Activated CD8-positive, alpha-beta memory T cell treated with anti-CD3 and anti-CD28 coated beads for 48 hours (primary cell): ENCODE measurements around the gene MAMDC2.
A peak's percentile ranks its signal among the peaks of the same experiment; 100 is the strongest.

Source experiments
- DNase-seq, 3 experiments: peaks; one replicate each; pipeline ENCODE4 v3.0.0-alpha.2; 2020; ENCODE audit warnings: low read depth in 2 of 3, low spot score in 2 of 3

MAMDC2 gene

DNA sequence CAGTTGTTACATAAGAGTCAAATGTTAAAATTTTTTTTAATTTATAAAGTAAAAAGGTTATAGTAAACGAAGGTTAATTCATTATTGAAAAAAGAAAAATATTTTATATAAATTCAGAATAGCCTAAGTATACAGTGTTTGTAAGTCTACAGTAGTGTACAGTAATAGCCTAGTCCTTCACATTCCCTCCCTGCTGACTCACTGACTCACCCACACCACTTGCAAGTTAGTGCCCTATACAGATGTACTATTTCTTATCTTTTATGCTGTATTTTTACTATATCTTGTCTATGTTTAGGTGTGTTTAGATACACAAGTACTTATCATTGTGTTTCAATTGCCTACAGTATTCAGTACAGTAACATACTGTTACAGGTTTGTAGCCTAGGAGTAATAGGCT lies 57.6 kb downstream of the MAMDC2 start:
- no peak for DNase-seq

DNA sequence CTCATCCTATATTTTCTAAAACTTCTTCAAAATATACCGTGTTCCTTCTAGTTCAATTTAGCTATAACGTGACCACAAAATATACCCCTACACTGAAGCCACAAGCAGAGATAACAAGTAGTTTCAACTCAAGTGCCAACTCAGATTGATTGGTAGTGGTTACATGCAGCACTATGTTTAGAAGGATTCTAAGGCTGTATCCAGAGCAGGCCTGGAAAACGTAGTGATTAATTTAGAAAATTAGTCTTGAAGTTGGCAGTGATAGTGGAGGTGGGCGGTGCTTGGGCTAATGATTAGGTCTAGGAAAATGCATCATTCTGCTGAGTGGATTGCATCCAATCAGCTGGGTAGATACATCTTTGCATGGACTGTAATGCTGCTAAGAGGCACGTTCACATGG lies 61.5 kb downstream of the MAMDC2 start:
- DNase-seq: no peak

DNA sequence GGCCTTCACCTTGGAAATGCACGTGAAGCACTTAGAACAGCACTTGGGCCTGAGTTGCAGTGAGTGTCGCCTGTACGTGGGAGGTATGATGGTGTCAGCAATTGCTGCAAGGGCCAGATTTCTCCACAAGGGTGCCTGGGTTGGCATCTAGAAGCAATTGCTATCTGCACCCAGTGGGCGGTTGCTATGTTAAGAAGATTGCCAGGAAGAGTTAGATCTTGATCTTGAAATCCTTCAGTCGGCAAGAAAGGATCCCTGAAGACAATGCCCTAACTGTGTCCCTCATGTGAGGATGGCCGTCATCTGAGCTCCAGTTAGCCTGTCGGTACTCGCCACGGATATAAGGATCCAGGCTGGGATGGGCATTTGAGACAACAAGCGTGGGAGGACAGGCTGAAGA lies 62.9 kb downstream of the MAMDC2 start:
- no peak for DNase-seq

GRCh38 chr9:70107558-70107957 lies 63.9 kb downstream of the MAMDC2 start:
- no peak for DNase-seq

DNA sequence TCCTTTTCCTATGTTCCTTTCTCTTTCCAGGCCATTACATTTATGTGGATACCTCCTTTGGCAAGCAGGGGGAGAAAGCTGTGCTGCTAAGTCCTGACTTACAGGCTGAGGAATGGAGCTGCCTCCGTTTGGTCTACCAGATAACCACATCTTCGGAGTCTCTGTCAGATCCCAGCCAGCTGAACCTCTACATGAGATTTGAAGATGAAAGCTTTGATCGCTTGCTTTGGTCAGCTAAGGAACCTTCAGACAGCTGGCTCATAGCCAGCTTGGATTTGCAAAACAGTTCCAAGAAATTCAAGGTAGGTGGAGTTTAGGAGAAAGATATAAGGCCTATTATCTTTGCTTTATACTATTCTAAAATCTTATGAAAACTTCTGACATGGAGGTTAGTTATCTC lies 64.5 kb downstream of the MAMDC2 start:
- no peak for DNase-seq

- no peak for DNase-seq
Measured at GRCh38 chr9:70110194-70111041, 66.8 kb downstream of the MAMDC2 start.

DNA sequence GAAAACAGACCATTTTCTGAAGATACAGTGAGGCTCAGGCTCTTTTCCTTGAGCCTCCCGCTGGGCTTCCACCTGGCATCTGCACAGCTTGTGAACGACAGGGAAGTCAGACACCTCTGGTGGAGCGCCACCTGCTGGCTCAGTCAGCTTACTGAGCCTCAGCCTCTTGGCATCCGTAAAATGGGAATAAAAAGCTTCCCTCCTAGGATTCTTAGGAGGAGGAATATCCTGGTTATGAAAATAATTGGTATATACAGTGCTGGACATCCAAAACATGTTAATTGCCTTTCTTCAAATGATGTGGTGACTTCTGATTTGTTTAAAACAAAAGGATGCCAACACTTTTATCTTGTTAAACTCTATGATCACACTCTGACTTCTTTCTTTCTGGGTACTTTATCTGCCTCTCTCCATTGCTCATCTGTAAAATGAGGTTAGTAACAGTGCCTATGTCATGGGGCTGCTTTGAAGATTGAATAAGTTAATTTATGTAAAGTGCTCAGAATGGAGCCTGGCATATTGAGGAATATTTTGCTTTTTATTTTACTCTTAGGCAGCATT lies 67.5 kb downstream of the MAMDC2 start:
- DNase-seq: peak; percentile 7 to 24 (median 12)

DNA sequence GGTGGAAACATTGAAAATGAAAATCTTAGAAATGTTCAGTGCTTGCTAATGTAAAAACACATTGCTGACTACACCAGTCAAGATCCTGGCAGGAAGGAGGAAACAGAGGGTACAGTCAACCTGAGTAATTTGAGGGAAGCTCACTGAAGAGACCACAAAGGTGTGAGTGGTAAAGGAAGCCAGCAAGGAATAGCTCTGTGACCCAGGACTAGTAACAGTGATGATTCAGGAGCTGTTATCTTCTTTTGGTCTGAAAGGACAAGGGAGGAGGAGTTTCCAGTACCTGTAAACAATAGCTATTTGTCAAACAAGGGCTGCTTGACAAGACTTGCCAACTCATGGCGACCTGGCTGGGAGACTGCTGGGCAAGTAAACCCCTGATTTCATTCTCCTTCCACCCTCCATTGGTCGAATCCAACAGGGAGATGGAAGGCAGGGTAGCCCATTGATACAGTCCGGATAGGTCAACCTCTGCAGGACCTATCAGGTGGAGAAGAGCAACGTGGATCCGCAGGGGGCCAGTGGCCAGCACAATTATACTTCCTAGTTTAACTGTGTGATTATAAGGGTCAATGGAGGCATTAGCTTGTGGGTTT lies 68.1 kb downstream of the MAMDC2 start:
- DNase-seq: no peak

GRCh38 chr9:70112981-70113380 lies 69.3 kb downstream of the MAMDC2 start:
- DNase-seq: no peak

GRCh38 chr9:70113403-70114022 lies 69.9 kb downstream of the MAMDC2 start:
- DNase-seq: no peak

DNA sequence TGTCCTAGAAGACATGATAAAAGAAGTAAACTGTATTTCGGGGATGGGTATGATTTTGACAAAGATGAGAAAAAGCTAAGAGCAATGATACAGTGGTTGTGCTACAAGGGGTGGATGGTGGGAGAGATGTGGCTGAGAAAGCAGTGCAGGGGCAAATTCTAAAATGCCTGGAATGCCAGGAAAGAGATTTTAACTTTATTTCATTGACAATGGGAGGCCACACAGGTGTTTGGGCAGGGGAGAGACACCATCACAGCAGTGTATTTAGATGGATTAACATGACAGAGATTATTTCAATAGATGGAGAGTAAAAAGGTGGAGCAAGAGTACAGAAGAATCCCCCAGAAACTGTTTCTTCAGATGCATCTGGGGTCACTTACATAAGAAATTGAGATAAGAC lies 71.2 kb downstream of the MAMDC2 start:
- no peak for DNase-seq

DNA sequence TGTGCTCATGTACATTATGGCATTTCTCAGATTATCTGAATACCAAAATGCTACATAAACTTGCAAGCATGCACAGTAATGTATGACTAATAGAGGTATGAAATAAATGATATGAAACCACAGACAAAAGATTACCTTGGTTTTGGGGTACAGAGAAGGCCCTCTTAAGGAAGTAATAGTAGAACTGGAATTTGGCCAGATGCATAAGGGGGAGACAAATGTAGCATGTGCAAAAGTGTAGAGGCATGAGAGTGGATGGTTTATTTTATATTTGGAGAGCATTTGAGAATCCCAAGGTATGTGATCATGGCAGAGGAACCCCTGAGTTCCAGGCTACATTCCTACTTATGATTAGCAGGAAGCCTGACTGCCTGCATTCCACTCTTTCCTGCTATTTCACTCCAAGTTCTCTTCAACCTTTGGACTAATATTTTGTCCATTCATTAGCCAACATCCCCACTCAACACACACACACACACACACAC lies 74.2 kb downstream of the MAMDC2 start:
- no peak for DNase-seq

- DNase-seq: no peak
Measured at GRCh38 chr9:70119786-70120185, 76.1 kb downstream of the MAMDC2 start.

- no peak for DNase-seq
Measured at GRCh38 chr9:70120834-70121510, 77.3 kb downstream of the MAMDC2 start.

- DNase-seq: no peak
Measured at GRCh38 chr9:70121818-70122436, 78.3 kb downstream of the MAMDC2 start.

DNA sequence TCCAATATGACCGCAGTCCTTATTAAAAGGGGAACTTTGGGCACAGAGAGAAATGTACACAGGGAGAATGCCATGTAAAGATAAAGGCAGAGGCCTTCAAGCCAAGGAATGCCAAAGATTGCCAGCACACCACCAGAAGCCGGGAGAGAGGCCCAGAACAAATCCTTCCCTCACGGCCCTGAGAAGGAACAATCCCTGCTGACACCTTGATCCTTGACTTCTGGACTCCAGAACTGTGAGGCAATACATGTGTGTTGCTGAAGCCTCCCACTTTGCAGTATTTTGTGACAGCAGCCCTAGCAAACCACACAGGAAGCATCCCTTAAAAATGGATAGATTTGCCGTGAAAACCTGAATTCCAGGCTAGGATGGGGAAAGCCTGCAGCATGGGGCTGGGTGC lies 80.0 kb downstream of the MAMDC2 start:
- no peak for DNase-seq

DNA sequence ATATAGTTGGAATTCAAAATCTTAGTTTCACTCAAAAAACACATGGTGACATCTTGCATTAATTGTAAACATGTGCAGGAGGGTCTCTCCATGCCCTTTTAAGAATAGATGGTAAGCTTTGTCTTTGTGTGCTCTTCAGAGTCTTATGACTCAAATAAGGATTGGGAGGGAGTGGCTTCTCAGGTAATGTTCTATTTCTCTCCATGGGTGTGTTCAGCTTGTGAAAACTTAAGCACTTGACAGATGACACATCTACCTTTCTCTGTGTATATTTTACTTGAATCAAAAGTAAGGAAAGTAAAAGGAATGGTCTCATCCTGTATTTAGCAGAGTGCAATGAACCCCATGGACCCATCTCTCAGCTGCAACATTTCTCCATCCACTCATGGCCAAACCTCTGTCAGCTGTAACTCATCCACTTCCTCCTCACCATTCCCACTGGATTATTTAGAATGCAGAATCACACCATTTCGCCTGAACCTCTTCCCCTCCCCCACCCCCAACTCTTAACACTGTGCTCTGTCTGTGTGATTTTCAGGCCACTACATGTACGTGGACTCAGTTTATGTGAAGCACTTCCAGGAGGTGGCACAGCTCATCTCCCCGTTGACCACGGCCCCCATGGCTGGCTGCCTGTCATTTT lies 82.1 kb downstream of the MAMDC2 start:
- no peak for DNase-seq

DNA sequence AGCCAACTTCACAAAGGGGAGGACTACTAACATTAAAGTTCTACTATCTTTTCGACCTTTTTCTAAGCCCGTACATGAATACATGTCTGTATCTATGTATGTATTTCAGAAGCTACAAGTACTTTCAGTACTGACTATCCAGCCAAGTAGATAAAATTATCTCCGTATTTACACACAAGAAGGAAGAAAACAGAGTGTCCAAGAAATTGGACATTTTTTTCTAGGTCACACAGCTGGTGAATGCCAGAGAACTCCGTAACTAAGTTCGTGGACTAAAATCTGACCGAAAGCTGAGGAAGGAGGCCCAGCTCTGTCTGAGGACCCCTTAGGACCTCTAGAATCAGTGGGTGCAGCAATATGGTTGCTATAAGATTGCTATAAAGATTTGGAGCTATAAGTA lies 83.4 kb downstream of the MAMDC2 start:
- DNase-seq: no peak

GRCh38 chr9:70127540-70128416 lies 84.1 kb downstream of the MAMDC2 start:
- DNase-seq: no peak
